HUDEP-2 (cell line): ENCODE data around the gene PLXDC2.

Source experiments
- DNase-seq, 76 experiments: peaks; one replicate each; lab custom pipeline; 2025; ENCODE audit not compliant: unreplicated experiment in 76 of 76; lab: John Stamatoyannopoulos, UW

PLXDC2 gene

DNA sequence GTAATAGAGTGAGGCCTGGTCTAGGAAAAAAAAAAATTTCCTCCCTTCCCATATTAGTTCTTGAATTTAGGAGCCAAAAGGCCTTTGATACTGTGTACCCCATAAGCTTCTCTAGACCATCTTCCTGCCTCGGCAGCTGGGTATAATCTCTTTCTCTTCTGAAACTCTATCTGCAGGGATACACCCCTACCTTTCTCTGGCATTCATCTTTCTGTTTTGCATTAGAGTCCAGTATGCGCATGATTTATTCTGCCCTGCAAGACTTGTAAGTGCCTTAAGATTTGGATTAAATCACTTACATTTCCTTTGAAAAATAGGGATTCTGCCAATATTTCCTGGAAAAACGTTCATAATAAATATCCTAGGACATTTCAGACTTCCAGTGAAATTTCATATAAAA lies 431.2 kb downstream of the PLXDC2 start:
- DNase-seq, result no peak

GRCh38 chr10:20247891-20248708 lies 431.9 kb downstream of the PLXDC2 start:
- no peak for DNase-seq

DNA sequence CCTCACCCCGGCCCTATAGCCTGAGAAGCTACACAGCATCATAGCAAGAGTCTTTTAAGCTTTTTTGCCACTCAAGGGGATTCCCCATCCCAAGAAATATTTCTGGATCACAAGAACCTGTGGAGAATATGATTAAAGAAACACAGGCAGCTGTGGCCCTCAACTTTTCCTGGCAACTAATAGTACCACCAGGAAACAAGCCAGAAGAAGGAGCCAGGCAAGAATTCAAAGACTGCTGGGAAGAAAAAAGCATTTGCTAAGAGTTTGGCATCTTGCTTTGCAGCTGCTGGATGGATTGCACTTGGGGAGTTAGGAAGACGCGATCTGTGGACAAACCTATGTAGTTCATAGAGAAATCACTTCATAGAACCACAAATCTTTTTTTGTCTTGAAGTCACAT lies 437.8 kb downstream of the PLXDC2 start:
- no peak for DNase-seq

DNA sequence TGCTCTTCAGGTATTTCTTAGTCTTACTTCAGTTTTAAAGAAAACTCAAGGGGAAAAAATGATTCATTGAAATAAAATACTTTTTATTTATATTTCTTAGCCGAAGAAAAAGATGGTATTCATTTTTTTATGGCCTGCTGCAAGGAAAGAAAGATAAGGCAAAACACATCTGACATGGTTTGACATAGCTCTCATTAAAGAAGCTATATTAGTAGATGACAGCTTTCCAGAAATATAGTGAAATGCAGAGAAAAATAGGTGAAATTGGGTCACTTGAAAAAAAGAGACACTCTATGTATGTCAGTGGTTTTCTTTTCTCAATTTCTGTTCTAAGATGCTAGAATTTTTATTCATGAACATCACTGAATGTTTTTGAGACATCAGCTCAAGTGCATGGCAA lies 438.3 kb downstream of the PLXDC2 start:
- DNase-seq, result no peak

DNA sequence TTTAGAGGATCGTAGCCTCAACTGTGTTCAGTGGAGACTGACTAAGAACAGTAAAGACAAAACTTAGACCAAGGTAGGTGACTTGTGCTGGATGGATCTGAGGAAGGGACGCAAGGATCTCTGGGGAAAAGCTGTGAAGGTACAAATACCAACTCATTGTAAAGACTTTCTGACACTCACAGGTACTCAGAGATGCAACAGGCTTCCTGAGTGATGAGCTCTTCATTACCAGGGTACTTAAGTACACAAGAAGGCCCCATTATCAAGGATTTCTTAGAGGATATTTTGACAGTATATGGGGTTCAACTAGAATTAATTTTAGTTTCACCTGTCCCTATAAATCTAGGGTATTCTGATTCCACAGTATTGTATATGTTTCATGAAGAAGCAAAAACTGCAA lies 440.7 kb downstream of the PLXDC2 start:
- DNase-seq, result no peak

GRCh38 chr10:20257422-20257821 lies 441.2 kb downstream of the PLXDC2 start:
- no peak for DNase-seq

DNA sequence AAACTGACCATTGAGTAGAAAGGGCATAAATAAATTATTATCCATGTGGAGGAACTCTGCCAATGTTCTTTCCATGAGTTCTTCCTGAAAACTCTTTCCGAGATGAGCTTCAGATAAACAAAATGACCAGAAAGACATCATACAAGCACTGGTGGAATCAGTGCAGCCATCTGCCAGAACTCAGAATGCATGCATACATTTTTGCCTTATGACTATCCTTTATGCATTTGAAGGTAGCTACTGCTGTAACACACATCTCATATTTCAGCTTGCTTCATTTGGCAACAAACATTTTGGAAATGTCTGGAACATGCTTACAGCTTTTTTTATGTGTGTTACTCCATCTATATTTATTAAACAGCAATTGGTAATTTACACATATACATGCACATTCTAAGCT lies 448.9 kb downstream of the PLXDC2 start:
- no peak for DNase-seq

DNA sequence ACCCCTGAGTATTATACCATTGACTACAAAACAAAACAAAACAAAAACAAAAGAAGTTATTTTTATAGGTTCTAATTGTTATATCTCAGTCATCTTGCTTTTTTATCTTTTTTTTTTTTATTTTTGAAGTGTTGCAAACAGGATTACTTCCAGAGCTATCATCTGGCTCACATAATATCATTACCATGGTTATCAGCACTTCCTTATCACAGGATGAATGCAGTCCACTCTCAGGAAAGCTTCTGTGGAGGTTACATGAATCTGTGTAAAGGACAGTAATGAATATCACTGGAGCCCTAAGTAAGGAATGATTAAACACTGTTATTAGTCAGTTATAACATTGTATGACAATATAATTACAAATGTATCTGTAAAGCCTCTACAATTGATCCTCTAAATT lies 451.5 kb downstream of the PLXDC2 start:
- no peak for DNase-seq

DNA sequence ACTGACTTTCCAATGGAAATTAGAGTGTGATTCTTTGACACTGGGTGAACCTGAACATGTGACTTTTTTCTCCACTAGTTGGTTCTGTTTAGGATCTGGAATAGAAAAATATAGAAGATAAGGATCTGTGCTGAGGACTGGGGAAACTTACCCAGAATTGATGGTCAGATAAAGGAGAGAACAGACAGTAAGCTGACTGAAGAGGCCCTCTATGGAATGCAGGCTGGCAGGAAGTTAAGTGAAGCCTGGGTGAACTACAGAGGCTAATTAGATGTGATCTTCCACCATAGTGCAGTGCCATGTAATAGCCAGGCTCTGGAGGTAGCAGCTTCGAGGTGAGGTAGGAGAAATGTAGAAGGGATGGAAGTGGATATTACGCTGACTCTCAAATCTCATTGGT lies 455.3 kb downstream of the PLXDC2 start:
- DNase-seq, result no peak

- DNase-seq, result no peak
Measured at GRCh38 chr10:20272608-20273007, 456.4 kb downstream of the PLXDC2 start.

- DNase-seq, result no peak
Measured at GRCh38 chr10:20274571-20274970, 458.3 kb downstream of the PLXDC2 start.

GRCh38 chr10:20276127-20276979 lies 460.1 kb downstream of the PLXDC2 start:
- DNase-seq, result no peak

DNA sequence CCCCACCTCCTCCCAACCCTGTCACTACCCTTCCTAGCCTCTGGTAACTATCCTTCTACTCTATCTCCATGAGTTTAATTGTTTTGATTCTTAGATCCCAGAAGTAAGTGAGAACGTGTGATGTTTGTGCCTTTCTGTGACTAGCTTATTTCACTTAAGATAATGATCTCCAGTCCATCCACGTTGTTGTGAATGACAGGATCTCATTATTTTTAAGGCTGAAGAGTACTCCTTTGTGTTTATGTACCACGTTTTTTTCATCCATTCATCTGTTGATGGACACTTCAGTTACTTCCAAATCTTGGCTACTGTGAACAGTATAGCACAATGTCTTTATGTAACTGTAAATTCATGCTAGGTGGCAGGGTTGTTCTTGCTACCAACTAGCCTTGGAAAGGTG lies 461.6 kb downstream of the PLXDC2 start:
- DNase-seq, result no peak

DNA sequence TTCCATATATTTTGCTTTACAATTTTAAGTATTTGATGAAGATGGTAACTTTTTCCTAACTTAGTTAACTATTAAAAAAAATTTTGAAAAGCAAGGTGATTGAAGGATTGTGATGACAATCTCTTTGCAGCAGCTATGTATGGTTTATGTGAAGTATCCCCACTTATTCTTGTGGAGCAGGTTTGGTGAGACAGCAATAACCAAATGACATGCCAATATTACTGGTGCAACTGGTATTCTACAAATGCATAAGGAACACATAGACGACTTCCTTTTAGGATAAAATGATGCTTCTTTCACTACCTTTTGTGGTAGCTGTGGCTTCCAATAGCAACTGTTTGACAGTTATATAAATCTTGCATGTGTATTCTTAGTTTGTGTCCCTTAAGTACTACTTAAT lies 465.3 kb downstream of the PLXDC2 start:
- DNase-seq, result no peak

GRCh38 chr10:20287586-20287985 lies 471.4 kb downstream of the PLXDC2 start:
- no peak for DNase-seq

DNA sequence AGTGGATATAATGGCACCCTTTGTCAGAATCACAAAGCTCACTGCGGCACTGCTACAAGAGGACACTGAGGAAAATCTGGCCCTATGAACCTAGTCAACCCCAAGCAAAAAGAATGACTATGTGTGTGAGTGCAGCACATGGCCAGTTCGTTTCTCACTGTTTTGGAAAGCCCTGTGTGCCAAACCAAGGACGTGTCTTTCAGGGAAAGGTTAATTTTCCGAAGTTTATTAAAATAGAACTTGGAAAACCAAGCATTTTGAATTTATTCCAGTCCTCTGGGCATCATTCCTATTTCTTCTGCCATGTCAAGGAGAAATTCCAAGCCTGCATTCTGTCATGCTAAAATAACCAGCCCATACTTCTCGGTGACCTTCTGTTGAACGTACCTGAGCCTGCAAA lies 471.8 kb downstream of the PLXDC2 start:
- DNase-seq, result no peak

GRCh38 chr10:20289070-20289828 lies 473.0 kb downstream of the PLXDC2 start:
- DNase-seq, result no peak

DNA sequence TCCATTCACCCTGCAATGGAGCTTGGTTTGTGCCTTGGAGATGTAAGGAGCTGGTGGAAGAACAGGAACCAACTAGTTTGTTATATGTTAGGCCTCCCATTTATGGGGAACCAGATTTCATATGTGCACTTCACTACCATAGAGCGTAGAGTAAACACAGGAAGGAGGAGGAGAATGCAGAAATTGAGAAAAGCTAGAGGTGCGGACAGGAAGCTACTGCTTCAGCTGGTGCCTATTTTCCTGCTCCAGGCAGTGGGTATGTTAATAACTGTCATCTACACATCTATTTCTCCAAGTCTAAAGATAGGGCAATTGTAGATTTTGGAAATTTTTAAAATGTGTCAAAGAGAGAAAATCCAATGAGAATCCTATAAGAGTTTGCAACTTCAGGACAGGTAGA lies 482.2 kb downstream of the PLXDC2 start:
- no peak for DNase-seq

GRCh38 chr10:20299034-20299736 lies 483.0 kb downstream of the PLXDC2 start:
- DNase-seq, result no peak

- no peak for DNase-seq
Measured at GRCh38 chr10:20300735-20301134, 484.5 kb downstream of the PLXDC2 start.

DNA sequence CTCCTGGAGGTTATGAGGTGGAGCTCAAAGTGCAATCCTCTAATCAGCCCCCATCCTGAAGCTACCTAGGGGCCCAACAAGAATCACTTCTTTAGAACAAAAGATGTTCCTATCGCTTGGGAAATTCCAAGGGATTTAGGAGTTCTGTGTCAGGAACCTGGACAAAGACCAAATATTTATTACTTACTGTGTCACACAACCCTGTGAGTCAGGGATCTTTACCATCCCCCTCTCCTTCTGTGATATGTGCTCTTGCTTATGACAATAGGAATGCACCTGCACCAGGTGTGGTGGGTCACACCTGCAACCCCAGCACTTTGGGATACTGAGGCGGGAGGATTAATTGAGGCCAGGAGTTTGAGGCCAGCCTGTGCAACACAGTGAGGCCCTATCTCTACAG lies 485.8 kb downstream of the PLXDC2 start:
- no peak for DNase-seq
